Lung (tissue), 12 donors: ENCODE data around the gene LCTL. TPM values are rescaled to one million over a fixed set of nuclear protein-coding genes. Genes with fewer than 3 reads are reported as not detected.

Source experiments
- ATAC-seq: fragments of 200-7000 bp; cut with Tn5 transposase; one replicate; pipeline ENCODE4 v1.9.1; 2020; ENCODE audit warnings: moderate number of reproducible peaks; ENCODE audit not compliant: insufficient read depth, low FRiP score
- DNase-seq, 3 donors: peaks; one replicate each; pipeline ENCODE4 v3.0.0-alpha.2; 2013 to 2017
- H3K27ac ChIP-seq, 2 donors: one replicate each; pipeline ENCODE4 v1.5.1; 2013; ENCODE audit warnings: mild to moderate bottlenecking in 2 of 2, moderate library complexity in 2 of 2, control low read depth in 1 of 2, inconsistent platforms in 1 of 2, low read depth in 1 of 2, low read length in 1 of 2
- H3K27me3 ChIP-seq, 3 donors: one replicate each; pipeline ENCODE4 v1.5.1; 2013; ENCODE audit warnings: low read length in 2 of 3; ENCODE audit not compliant: control insufficient read depth in 3 of 3, insufficient read depth in 3 of 3
- H3K36me3 ChIP-seq, 4 donors: one replicate each; pipeline ENCODE4 v1.5.1; 2013; ENCODE audit warnings: low read length in 4 of 4, mild to moderate bottlenecking in 1 of 4, moderate library complexity in 1 of 4; ENCODE audit not compliant: control insufficient read depth in 4 of 4, insufficient read depth in 4 of 4
- H3K4me1 ChIP-seq, 5 donors: one replicate each; pipeline ENCODE4 v1.5.1; 2013; ENCODE audit warnings: low read length in 5 of 5, mild to moderate bottlenecking in 2 of 5, moderate library complexity in 1 of 5; ENCODE audit not compliant: control insufficient read depth in 5 of 5, insufficient read depth in 5 of 5
- H3K4me3 ChIP-seq: one replicate; pipeline ENCODE4 v1.5.1; 2013; ENCODE audit warnings: mild to moderate bottlenecking, control low read depth, moderate library complexity
- H3K9ac ChIP-seq, 2 donors: one replicate each; pipeline ENCODE4 v1.5.1; 2013; ENCODE audit warnings: low read length in 2 of 2, control low read depth in 1 of 2; ENCODE audit not compliant: insufficient read depth in 1 of 2
- H3K9me3 ChIP-seq, 4 donors: one replicate each; pipeline ENCODE4 v1.5.1; 2013; ENCODE audit warnings: low read length in 3 of 4, mild to moderate bottlenecking in 1 of 4, moderate library complexity in 1 of 4; ENCODE audit not compliant: control insufficient read depth in 4 of 4, insufficient read depth in 3 of 4
- WGBS, 2 donors: extraction: QIAGEN DNeasy Blood & Tissue Kit; methylation state at CpG; one replicate each; pipeline ENCODE4 v1.1.7; 2013; 5-methylcytosine and 5-hydroxymethylcytosine counted together
- polyA plus RNA-seq, 2 donors: library from polyadenylated mRNA; stranded (reverse); fragments of 200-250 nt; gene quantifications; one replicate each; pipeline ENCODE4 v1.2.1, GENCODE V29; 2013
- total RNA-seq, 2 donors: library from RNA; depleted of rRNA in 1 of 2; stranded (reverse); fragments of >200 nt in 1 of 2; gene quantifications; one replicate each; pipeline ENCODE4 v1.2.1, GENCODE V29; 2014 to 2021
- TF ChIP-seq, protein P1 (sequence below): IDR thresholded peaks from 2 replicates; pipeline ENCODE4 v1.5.1; 2012; ENCODE audit warnings: mild to moderate bottlenecking; ENCODE audit errors: control extremely low read depth, extremely low read depth
- donor health status: control.
- donor health status: control.
- donor health status: Bipolar disorder and iron deficiency.
- donor health status: healthy.
- donor health status: DM: yes; HTN: yes; CAD: no.

LCTL gene
- total and polyA plus RNA-seq, 4 donors: not detected

DNA sequence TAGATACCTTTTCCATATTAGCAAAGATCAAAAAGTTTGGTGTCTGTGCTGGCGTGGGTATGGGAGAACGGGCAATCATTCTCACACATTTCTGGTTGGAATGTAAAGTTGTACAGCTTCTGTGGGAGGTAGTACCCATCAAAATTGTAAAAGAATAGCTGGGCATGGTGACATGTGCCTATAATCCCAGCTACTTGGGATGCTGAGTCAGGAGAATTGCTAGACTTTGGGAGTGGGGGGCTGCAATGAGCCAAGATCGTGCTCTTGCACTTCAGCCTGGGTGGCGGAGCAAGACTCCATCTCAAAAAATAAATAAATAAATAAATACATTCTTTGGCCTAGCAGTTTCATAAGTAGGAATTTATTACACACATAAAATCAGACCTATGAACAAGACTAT lies 22.9 kb downstream of the LCTL start:
- TF ChIP-seq, protein P1, sequence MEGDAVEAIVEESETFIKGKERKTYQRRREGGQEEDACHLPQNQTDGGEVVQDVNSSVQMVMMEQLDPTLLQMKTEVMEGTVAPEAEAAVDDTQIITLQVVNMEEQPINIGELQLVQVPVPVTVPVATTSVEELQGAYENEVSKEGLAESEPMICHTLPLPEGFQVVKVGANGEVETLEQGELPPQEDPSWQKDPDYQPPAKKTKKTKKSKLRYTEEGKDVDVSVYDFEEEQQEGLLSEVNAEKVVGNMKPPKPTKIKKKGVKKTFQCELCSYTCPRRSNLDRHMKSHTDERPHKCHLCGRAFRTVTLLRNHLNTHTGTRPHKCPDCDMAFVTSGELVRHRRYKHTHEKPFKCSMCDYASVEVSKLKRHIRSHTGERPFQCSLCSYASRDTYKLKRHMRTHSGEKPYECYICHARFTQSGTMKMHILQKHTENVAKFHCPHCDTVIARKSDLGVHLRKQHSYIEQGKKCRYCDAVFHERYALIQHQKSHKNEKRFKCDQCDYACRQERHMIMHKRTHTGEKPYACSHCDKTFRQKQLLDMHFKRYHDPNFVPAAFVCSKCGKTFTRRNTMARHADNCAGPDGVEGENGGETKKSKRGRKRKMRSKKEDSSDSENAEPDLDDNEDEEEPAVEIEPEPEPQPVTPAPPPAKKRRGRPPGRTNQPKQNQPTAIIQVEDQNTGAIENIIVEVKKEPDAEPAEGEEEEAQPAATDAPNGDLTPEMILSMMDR: no peak
- Histone ChIP-seq H3K4me3 (no peak overlapping the region), H3K4me1 (no peaks in the 10 kb centered on the region), H3K27ac (no peak overlapping the region), H3K9ac (no peak overlapping the region), H3K27me3 (no peaks in the 10 kb centered on the region), H3K9me3 (no peaks in the 10 kb centered on the region), H3K36me3 (peaks cover 0 to 4% (median 4%) of the 10 kb centered on the region in 4 donors)
- 98% methylated on average over 4 of the region's 4 CpGs for whole genome bisulfite sequencing, 2 donors
- DNase-seq: no peak
- ATAC-seq: no peak

DNA sequence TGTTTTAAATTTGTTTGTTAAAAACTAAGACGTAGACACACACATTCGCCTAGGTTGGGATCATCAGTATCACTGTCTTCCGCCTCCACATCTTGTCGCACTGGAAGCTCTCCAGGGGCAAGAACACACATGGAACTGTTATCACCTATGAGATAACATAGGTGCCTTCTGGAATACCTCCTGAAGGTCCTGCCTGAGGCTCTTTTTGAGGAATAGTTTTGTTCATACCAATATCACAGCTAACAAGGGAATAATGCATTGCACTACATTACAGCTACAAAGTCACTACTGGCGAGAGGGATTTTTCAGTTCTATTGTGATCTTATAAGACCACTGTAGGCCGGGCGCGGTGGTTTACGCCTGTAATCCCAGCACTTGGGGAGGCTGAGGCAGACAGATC lies 30.7 kb downstream of the LCTL start:
- DNase-seq (no peak), ATAC-seq (no peak)
- 86 to 92% methylated on average over 9 of the region's 9 CpGs for WGBS, 2 donors
- H3K4me3 ChIP-seq: no peak overlapping the region
- H3K27ac ChIP-seq: no peak overlapping the region
- TF ChIP-seq, protein P1: no peak
- H3K9me3 ChIP-seq: no peaks in the 10 kb centered on the region
- peaks cover 0 to 4% (median 3%) of the 10 kb centered on the region in 4 donors for H3K36me3 ChIP-seq
- H3K4me1 ChIP-seq: no peaks in the 10 kb centered on the region
- no peak overlapping the region for H3K9ac ChIP-seq
- H3K27me3 ChIP-seq: no peaks in the 10 kb centered on the region

DNA sequence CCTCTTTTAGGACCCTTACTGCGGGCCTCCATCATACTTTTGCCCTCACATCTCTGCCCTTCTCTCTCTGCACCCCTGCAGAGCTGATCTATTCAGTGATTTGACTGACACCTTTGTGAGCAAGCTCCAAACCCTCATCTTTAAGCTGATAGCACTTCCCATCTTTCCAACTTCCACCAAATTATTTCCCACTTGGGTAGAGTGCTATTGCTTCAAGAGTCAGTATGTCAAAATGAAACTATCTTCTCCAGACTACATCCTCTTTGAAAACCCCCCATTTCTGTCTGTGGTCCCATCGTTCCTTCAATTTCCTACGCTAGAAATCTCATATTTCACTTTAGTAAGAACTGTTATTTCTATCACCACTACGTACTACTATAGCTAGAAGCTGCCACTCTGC lies 41.0 kb downstream of the LCTL start:
- no peaks in the 10 kb centered on the region for H3K9me3 ChIP-seq
- no peak overlapping the region for H3K27ac ChIP-seq
- 84 to 88% methylated on average over 4 of the region's 4 CpGs for WGBS, 2 donors
- no peak overlapping the region for H3K4me3 ChIP-seq
- TF ChIP-seq, protein P1: no peak
- H3K9ac ChIP-seq: no peak overlapping the region
- no peaks in the 10 kb centered on the region for H3K4me1 ChIP-seq
- DNase-seq: no peak
- peaks cover 4 to 12% (median 7%) of the 10 kb centered on the region in 4 donors for H3K36me3 ChIP-seq
- ATAC-seq: no peak
- no peaks in the 10 kb centered on the region for H3K27me3 ChIP-seq

DNA sequence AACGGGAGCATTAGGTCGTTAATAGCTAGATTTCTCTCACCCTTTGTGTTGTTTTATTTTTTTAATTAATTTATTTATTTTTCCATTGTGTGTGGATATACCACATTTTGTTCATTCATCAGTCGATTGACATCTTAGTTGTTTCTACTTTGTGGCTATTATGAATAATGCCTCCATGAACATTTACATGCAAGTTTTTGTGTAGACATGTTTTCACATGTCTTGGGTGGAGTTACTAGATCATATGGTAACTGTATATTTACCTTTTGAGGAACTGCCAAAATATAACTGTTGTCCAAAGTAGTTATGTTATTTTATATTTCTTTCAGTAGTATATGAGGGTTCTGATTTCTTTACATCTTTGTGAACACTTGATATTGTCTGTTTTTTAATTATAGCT lies 41.9 kb downstream of the LCTL start:
- Histone ChIP-seq H3K4me1 (no peaks in the 10 kb centered on the region), H3K9me3 (no peaks in the 10 kb centered on the region), H3K9ac (no peak overlapping the region), H3K27me3 (no peaks in the 10 kb centered on the region), H3K36me3 (peaks cover 0 to 7% (median 5%) of the 10 kb centered on the region in 4 donors), H3K4me3 (no peak overlapping the region), H3K27ac (no peak overlapping the region)
- no peak for DNase-seq
- no peak for ATAC-seq
- 95% methylated on average over 3 of the region's 3 CpGs for WGBS, 2 donors
- TF ChIP-seq, protein P1: no peak
